GM18511 (cell line): ENCODE measurements around the gene GNB4.

ENCODE experiments used
- ATAC-seq: cut with Tn5 transposase; IDR thresholded peaks from one replicate; pipeline ENCODE4 v1.9.1; 2021; ENCODE audit warnings: mild to moderate bottlenecking, moderate library complexity; ENCODE audit not compliant: unreplicated experiment

GNB4 gene

GRCh38 chr3:179438841-179439240, 12.4 kb downstream of the GNB4 start:
- ATAC-seq = peak; percentile 94

DNA sequence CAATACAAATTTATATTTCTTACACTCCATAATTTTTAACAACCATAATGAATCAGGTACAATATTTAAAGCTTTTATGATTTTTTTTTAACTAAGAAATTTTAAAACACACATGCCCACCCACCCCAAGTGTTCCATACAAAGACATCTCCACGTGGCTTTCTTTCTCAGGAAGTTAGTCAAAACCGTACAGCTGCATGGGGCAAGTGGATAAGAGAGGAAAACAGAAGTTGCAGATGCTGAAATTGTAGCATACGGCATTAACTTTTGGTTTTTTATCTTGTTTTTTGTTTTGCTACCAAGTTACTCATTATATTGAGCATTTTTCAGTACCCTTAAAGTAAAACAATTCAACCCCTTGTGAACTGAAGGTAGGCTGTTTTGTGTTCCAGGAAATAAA, 14.8 kb downstream of the GNB4 start:
- no peak for ATAC-seq

DNA sequence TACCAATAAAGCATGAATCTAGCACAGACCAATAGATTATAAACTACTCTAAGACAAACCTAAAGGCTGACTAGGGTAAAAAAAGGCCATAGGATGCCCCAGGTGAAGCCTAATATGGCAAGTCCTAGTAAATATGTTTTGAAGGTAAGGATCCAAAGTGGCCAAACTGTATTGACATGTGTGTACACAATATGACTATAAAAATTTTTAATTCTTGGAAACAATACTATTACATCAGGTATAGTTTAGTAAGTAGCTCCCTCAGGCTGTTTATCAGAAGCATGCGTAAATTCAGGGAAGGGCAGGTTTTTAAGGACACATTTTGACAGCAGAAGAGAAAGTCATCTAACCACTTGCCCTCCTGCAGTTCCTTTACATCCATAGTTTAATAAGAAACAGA, 18.8 kb downstream of the GNB4 start:
- no peak for ATAC-seq

- peak; percentile 71 for ATAC-seq
Observed at GRCh38 chr3:179432021-179432420, 19.2 kb downstream of the GNB4 start.

- no peak for ATAC-seq
Observed at GRCh38 chr3:179430277-179430870, 20.9 kb downstream of the GNB4 start.

DNA sequence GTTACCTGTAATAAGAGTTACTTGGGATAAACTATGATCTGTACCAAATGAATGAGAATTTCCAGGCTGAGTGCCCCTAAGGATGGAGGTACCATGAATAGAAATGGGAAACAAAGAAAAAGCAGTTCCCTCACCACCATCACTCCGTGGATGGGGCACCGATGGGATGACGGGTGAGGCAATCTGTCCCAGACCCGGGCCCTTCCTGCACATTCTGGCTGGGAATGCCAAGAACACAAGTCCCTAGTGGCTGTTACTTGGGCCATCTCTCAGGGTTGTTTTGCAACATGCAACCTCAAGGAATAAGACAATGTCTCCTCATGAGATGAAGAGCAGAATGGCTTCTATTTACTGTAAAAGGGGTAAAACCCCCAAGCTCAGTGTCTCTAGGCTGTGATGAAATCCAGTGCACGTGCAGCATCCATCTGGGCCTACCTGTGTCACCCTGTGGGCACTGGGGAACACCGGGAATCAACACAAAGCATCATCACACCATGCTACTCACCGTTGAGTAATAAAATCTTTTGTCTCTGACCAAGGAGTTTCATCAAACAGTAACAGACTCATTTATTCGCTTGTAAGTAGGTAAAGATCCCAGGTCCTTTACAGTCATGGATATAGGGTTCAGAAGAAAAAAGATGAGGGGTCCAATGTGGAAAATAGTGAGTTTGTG, 22.3 kb downstream of the GNB4 start:
- no peak for ATAC-seq

DNA sequence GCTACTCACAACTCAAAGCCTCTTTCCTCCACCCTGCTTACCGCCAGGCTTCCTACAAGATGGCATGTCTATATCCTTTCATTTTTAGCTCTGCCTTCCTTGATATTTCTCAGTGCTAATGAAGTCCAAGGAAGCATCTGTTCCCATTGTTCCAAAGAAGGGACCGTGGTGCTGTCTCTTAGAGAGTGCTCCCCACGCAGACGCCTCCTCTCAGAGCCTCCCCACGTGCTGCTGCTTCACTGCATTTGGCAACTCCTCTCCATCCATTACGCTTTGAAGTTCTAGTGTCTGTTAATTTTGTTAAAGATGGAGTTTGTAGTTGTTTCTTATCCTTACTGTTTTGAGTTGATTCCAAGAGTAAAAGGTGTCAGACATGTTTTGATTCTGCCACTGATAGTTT, 26.2 kb downstream of the GNB4 start:
- no peak for ATAC-seq

DNA sequence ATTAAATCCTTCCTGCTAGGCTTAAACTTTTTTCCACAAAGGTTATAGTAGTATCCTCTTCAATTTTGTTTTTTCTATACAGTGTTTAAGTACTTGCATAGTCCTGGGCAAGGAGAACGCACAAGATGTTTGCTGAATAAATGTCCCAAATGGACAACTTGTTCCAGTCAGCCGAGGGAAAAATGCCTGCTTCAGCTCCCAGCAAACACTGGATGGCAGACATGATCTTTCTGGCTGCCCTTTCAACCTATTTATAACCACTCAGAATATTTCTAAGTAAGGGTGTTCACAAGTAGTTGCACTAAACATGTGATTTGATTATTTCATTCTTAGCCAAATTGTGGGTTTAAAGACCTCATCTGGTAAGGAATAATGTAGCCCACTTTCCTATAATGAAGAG, 29.8 kb downstream of the GNB4 start:
- no peak for ATAC-seq

DNA sequence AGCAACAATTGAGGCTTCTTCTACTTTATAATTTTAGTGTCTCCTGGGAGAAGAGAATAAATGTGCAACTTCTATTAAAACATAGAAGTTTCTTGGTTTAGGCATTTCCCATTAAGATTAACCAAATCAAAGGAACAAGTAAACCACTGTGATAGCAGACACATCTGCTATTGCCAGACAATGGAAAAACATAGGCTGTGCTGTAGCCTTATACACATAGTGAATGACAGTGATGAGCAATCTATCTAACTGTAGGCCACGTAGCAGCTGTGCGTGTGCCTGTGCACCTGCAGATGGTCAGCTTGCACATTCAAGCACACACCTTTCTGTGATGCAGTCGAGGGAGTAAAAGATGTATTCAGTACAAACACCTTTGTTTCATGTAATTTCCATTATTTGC, 32.7 kb downstream of the GNB4 start:
- ATAC-seq = no peak

- ATAC-seq = no peak
Observed at GRCh38 chr3:179416681-179417080, 34.6 kb downstream of the GNB4 start.

- no peak for ATAC-seq
Observed at GRCh38 chr3:179415377-179415776, 35.9 kb downstream of the GNB4 start.

DNA sequence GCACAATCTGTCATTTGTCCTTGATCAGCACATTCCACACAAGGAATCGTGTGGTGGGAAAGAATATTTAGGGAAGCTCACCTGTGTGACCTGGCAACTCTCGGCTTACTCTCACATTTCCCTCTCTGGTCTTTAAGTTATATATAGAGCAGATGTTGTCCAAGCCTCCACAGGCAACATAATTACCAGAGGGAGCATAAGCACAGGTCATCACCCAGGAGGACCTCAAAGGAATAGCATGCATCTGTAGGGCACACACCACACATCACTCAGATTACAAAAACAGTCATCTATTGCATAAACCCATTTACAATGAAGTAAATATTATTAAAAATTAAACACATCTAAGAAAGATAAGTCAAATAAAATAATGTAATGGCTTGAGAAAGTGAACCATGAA, 36.5 kb downstream of the GNB4 start:
- ATAC-seq = no peak

GRCh38 chr3:179410999-179411398, 40.3 kb downstream of the GNB4 start:
- ATAC-seq = no peak

- ATAC-seq = peak; percentile 62
Observed at GRCh38 chr3:179410331-179410730, 40.9 kb downstream of the GNB4 start.

- ATAC-seq = no peak
Observed at GRCh38 chr3:179404307-179404706, 47.0 kb downstream of the GNB4 start.

DNA sequence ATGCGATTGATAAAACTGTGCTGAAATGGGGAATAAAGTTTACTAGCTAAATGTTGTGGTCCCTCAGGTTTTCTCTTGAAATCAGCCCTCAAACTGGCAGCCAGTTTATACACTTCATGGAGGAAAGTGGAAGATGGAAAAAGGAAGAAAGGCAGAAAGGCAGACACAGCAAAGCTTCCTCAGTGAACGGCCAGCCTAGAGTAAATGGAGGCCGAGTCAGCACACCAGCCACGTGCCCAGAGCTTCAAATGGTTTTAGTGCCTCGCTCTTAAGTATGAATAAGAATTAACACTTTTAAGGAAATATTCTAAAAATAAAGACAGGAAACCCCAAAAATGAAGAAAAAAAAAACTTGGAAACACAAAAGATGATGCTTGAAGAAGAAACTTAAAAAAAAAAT, 48.3 kb downstream of the GNB4 start:
- no peak for ATAC-seq

- no peak for ATAC-seq
Observed at GRCh38 chr3:179401561-179401960, 49.7 kb downstream of the GNB4 start.

DNA sequence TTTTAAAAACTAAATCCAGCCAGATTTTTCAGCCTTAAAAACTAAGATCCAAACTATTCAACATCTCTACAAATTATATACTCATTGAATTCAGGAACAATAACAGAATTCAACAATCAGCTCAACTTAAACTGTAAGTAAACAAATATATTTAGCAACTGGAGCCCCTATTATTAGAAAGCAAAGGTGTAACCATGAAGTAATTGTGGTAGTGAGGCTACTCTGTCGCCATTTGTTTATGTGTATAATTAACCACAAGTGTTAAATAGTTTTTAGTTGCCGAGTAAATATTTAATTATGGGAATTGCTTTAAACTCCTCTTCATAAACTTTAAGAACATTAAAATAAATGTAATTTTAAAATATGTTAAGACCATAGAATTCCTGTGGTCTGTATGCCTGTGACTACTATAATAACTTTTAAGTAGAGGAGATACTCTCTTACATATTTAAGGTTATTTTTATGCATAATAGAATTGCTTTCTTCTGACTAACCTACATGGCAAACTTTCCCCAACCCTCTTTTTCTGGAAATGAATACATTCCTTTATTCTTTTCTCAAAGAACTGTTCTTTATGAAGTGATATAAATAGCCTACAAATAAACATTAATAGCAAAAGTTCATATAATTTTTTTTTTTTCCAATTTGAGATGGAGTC, 52.6 kb downstream of the GNB4 start:
- no peak for ATAC-seq

DNA sequence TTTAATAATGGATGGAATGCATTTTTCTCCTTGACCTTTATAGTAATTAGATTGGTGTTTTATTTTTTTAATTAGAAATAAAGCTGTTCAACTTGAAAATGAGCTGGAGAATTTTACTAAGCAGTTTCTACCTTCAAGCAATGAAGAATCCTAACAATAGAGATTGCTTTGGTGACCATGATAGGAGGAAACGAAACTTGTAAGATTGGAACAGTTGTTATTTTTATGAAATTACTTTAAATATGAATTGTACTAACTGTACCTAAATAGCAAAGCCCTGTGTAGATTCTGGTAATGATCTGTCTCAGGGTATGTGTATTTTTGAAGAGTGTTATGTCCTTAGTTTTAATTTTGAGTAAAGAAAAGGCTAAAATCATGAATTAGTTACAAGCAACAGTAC, 59.4 kb downstream of the GNB4 start:
- no peak for ATAC-seq

- ATAC-seq = no peak
Observed at GRCh38 chr3:179376474-179376873, 74.8 kb downstream of the GNB4 start.

GRCh38 chr3:179375091-179375999, 75.9 kb downstream of the GNB4 start:
- no peak for ATAC-seq
